HG03135 (cell line): Measurements from ENCODE around the gene MYH3.
A peak's percentile ranks its signal among the peaks of the same experiment; 100 is the strongest.

Source experiments
- ATAC-seq: cut with Tn5 transposase; IDR thresholded peaks from one replicate; pipeline ENCODE4 v1.9.1; 2021; ENCODE audit warnings: mild to moderate bottlenecking, moderate library complexity; ENCODE audit not compliant: unreplicated experiment

The MYH3 gene

DNA sequence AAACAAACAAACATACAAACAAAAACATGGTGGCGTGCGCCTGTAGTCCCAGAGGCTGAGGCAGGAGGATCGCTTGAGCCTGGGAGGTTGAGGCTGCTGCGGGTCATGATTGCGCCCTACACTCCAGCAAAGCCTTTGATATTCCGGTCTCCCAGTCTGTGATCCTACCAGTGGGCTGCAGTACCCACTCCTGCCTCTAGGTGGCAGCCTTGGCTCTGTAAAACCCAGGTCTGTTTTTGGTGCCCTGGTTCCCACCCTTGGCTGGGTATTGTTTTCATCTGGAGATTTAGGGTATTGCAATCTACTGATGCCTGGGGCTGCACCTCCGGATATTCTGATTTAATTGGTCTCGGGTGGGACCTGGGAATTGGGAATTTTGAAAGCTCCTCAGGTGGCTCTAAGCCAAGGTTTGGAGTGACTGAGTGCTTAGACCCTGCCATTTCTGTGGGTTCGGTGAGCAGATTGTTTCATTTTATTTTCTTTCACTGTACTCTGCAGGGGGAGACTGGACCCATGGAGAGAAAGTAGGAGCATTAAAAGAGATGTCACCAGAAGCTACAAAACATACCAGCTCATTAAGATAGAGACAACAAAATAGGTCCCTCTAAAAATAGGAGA lies 40.5 kb downstream of the MYH3 start:
- ATAC-seq: peak; percentile 49

DNA sequence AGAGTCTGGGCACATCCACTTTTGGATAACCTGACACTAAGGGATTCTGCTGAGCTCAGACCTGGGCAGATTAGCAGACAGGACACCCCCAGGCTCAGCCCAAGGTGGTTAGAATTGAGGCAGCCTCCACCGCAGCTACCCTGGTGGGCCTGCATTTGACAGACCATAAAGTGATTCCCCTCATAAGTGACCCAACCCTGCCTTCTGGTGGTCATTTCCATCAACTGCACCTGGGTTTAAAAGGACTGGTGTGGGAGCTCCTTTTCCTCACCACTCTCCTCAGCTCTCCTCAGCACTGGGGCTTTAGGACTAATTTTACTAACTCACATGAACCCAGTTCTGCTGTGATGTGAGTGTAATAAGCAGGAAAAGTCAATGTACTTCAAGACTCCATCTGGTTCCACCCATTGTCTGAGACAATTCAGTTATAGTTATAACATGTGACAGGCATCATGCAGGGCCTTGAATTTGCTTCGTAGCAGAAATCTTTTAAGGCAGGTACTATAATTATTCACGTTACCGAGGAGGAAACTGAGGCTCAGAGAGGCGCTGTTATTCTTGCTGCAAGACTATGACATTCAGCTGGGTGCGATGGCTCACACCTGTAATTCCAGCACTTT lies 42.5 kb downstream of the MYH3 start:
- no peak for ATAC-seq

DNA sequence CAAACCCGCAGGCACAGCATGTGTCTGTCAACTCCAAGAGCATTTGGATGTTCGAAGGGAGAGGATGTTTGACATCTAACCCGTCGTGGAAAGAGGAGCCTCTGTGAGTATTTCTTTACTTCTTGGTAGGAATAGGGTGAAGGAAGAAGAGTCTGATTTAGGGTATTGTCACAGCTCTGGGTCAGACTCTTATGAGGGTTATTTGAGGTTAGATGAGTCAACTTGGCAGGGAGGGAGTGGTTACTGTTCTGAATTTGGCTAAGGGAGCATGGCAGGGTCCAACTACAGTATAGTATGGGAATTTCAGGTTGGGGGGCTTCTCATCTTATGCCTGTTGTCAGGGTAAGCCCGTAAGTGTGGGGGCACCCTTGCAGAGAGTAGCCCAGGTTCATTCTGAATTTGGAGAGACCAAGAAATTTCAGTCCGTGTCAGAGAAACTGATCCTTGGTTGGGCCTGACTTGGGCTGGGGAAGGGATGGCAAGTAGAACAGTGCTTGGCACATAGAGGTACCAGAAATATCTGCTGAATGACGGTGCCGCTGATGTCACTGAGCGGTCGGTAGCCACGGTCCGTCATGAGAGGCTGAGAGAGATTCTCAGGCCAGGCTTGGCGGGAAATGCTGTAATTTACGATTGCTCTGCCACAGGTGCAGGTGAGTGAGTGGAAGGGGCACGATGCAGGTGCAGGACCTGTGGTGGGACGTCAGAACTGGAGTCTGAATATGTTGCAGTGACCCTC lies 43.2 kb downstream of the MYH3 start:
- ATAC-seq: no peak

DNA sequence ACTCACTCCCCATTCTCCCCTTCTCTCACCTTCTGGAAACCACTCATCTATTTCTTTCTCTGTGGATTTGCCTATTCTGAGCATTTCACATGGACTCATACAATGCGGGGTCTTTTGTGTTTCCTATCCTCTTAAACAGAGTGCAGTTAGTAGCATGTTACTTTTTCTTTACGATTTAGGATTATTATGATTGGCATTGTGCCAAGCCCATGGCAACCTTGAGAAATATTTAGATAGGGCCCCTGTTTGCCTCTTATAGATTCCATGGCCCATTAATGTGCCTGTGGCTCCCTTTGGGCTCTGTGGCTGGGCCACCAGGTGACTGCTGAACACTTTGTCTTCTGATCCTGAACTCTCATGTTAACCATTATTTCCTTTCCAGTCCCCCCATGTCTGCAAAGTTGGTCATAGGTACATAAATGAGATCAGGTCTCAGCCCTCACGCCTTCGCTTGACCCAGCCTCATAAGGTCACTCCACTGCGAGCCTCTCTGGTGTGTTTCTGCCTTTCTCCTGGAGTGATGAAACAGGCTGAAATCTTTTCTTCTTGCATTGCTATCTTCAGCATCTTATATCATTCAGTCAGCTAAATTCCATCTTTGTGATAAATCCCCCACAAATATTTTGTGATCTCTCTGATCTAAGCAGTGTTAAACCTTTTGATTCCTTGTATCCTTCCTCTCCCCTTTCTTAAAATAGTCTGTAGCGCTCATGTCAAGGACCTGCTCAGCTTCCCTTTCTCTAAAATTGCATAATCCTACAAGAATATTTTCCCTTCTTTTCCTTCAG lies 44.0 kb downstream of the MYH3 start:
- ATAC-seq: no peak

DNA sequence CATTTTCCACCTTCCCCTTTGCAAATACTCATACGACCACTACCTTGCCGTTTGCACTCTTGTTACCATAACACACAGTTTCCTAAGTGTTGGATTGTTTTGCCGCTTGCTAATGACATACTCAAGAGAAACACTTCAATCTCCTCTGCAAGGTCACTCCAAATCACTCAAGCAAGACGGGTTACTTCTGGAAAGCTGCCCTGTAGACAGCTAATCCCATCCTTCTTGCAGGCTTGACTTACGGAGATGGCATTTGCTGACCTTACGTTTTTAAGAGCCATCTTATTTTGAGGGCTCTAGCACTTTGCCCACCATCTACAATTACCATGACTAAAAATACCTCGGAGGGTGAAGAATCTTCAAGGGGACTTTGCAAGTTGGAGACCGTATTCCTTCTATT lies 46.2 kb downstream of the MYH3 start:
- no peak for ATAC-seq

DNA sequence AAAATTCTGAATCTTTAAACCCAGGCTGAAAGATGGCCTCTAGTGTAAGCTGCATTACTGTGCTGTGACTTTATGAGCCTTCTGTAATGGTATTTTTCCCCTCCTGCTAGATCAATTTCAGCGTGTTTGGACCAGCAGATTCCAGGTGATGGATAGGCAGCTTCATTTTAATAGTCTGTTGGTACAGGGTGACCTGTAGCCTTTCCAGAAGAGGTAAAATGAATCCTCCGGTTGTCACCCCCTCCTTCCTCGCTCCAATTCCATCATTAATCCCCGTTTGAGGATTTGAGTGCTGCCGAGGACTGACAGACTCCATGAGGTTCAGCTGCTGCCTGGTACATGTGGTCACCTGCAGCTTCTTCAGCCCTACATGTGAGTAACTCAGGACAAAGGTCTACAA lies 48.9 kb downstream of the MYH3 start:
- ATAC-seq: no peak

DNA sequence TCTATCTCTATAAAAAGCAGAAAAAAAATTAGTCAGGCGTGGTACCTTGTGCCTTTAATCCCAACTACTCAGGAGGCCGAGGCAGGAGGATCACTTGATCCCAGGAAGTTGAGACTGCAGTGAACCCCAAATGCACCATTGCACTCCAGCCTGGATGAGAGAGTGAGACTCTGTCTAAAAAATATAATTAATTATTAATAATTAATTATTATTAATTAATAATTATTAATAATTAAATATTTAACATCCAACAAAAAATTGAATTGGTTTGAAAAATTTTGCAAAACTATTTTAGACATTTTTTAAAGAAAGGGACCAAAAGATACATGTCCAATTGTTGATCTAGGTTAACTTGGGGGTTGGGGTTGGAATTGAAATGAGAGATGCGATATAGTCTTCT lies 51.0 kb downstream of the MYH3 start:
- ATAC-seq: no peak

DNA sequence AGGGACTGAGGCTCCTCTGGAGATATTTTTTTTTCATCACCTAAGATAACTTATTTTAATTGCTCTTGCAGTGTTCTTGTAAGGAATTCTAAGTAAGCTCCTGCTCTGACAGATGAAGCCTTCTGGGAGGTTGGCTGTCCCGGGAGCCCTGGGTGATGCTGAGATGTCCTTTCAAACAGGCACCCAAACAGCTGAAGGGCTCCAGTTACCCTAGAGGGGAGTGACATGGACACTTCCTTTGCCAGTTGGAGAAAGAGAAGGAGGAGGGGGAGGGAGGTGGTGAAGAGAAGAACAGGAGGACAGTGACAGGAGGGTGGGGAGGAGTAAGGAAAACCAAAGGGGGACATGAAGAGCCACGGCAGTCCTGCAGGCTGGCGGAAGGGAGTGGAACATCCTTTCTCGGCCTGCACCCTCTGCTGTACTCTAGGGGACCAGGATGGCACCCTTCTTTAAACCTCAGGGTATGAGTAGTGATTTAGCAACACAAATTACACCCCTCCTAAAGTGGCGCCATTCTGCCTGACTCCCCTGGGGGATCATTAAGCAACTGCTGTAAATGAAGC lies 51.8 kb downstream of the MYH3 start:
- ATAC-seq: no peak

DNA sequence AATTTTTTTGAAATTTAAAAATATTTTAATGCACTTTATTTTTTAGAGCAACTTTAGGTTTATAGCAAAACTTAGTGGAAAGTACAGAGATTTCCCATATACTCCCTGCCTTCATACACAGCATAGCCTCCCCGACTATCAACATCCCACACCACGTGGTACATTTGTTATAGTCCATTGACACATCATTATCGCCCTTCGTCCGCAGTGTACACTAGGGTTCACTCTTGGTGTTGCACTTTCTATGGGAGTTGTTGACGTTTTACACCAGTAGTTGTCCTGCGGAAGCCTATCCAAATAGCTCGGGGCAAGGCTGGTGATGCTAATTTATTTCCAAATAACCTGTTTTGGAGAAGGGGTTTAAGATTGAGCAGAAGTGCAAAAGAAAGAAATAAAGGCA lies 52.6 kb downstream of the MYH3 start:
- no peak for ATAC-seq

DNA sequence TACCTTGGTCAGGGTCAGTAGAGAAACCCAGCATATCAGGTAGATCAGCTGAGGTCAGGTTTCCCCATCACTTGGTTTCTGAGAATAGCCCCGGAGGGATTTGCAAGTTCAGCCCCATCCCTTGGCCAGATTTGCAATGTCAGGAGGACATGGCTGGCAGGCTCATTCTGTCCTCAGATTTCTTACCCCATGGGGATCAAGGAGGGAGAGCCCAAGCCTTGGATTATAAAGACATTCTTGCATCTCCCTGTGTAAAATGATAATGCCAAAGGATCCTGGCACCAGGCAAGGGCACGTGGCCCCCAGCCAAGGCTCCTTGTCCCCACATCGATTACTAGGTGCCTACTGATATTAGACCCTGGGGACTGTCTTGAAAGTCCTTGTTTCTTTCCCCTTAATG lies 53.2 kb downstream of the MYH3 start:
- ATAC-seq: no peak

DNA sequence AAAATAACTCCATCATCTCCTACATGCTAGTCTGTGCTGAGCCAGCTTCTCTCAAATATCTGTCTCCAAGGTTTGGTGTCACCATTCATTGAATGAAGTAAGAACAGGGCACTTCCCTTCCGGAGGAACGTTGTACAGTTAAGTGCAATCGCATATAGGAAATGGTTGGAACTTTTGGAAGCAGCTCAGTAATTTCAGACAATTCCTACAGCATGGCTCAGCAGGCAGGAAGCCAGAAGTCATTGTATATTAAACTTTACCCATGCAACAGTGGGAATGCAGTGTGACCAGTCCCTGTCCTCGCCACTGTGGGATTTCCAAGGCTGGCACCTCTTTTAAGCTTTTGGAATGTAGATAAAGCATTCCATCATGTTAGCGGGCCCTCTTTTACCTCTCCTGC lies 56.5 kb downstream of the MYH3 start:
- no peak for ATAC-seq

DNA sequence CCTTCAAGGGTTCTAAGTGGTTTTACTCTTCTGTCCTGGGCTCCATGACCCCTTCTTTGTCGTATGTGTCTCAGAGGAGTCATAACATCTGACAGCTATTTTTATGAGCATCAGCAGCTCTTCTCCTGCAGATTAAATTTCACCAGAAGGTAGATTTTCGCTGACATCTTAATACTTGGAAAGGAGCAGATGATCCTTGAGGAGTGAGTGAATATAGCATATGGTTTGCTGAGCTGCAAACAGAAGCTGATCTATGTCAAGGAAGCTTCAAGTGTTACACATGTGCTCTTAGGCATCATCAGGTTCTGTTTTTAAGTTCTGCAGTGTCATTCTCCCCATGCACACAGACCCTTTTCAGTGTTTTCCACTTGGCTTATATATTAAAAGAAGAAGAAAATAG lies 58.5 kb downstream of the MYH3 start:
- ATAC-seq: no peak

DNA sequence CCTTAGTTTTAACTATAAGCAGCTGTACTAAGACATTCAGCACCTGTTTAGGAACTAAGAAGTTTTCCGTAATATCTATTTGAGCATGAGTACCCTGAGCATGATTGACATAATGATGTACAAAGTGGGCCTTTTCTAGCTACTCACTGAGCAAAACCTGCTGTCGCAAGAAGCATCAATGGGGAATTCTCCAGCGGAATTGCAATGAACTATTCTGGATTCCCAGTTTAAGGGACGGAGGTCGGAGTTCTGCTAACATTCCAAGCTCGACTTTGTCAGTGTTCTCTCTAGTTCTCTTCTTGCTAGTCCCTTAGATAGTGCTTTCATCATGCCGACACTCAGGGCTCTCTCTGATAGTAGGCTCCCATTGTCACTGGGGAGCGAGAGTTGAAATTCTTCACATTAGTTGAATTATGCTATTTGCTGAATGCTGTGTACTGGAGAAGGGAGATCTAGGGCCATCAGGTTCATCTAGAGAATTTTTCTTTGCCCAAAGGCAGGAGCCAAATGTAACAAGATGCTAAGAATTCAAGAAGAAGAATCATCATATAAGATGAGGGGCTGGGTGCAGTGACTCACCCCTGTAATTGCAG lies 67.5 kb downstream of the MYH3 start:
- ATAC-seq: no peak

DNA sequence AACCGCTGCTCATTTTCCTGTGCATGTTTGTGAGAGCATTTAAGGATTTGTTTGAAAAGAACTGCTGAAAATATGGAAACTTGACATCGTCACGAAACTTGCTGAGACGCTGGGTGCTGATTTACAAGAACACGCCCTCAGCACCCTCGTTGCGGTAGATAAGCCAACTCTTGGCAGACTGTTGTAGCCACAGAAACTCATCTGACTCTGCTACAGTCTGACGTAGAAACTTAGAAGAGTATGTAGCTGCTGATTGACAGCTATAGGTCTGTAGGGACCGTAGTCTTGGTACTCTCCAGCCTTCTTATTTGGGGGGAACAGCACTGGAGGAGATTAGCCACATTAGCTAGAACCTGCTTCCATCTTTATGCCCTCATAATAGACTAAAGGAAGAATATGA lies 71.6 kb downstream of the MYH3 start:
- no peak for ATAC-seq

DNA sequence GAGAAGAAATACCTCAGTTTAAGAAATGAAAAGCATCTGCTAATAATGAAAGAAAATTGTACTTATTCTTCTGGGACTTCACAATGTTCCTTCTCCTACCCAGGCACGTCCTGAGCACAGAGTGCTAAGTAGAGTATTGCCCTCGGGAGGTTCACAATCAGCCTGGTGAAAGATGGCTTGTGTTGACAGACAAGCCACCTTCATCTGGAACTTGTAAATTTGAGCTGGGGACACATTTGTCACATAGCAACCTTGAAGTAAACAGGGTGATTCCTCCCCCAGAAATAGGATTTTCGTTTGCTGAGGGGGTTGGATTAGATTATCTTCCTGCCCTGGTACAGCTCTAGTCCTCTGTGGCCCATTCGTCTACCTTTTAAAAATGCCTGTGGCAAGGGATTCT lies 73.3 kb downstream of the MYH3 start:
- no peak for ATAC-seq

DNA sequence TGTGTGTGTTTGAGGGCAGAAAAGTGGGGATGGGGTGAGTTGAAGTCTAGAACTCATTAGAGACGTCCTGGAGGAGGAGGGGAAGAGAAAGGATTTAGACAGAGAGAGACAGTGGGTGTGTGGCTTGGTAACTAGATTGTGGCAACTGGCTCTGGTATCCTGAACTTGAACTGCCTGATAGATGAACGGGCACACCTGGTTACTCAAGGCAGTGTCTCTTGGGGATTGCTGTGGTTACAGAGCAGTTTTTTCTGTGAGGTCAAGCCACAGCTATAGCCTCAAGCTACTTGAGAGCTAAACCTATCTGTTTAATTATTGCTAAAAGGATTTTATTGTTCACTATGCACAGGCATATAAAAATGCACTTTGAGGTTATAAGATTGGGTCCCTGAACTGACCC lies 77.8 kb downstream of the MYH3 start:
- no peak for ATAC-seq
